Natural killer cell (primary cell): ENCODE data around the gene KIF19. TPM values are rescaled to one million over a fixed set of nuclear protein-coding genes. Genes with fewer than 3 reads are reported as not detected.

ENCODE experiments used
- ATAC-seq, 3 donors: fragments of 150-1000 bp in 2 of 3; fragments of 200-7000 bp in 1 of 3; cut with Tn5 transposase; 1 replicate in 1 of 3; 2 replicates in 2 of 3; pipeline ENCODE4 v1.10.0; 2021; ENCODE audit warnings: mild to moderate bottlenecking in 2 of 3, moderate library complexity in 2 of 3
- DNase-seq, 2 donors: peaks; one replicate each; pipeline versions ENCODE4 v3.0.0 to v3.0.0-alpha.2; 2013 to 2021; ENCODE audit warnings: mixed read lengths in 1 of 2
- H3K27ac ChIP-seq: one replicate; pipeline ENCODE4 v1.5.1; 2013; ENCODE audit warnings: mild to moderate bottlenecking, low read length
- H3K27me3 ChIP-seq: one replicate; pipeline ENCODE4 v1.6.1; 2013; ENCODE audit warnings: low read length; ENCODE audit not compliant: control insufficient read depth, insufficient read depth
- H3K36me3 ChIP-seq: one replicate; pipeline ENCODE4 v1.6.1; 2013; ENCODE audit warnings: low read length; ENCODE audit not compliant: control insufficient read depth, insufficient read depth
- H3K4me1 ChIP-seq: one replicate; pipeline ENCODE4 v1.6.1; 2013; ENCODE audit warnings: low read length; ENCODE audit not compliant: control insufficient read depth, insufficient read depth
- H3K4me3 ChIP-seq: one replicate; pipeline ENCODE4 v1.5.1; 2013; ENCODE audit warnings: low read length
- H3K9me3 ChIP-seq: one replicate; pipeline ENCODE4 v1.6.1; 2013; ENCODE audit warnings: low read length; ENCODE audit not compliant: control insufficient read depth, insufficient read depth
- H3K27ac Mint-ChIP-seq, 2 donors: one replicate each; pipeline ENCODE4 v1.8.0; 2022; ENCODE audit warnings: mild to moderate bottlenecking in 2 of 2, mixed read lengths in 2 of 2, moderate library complexity in 1 of 2
- H3K27me3 Mint-ChIP-seq, 2 donors: one replicate each; pipeline ENCODE4 v1.8.0; 2022; ENCODE audit warnings: low read depth in 2 of 2, mixed read lengths in 2 of 2
- H3K36me3 Mint-ChIP-seq: one replicate; pipeline ENCODE4 v1.8.0; 2022; ENCODE audit warnings: mixed read lengths
- H3K4me1 Mint-ChIP-seq, 2 donors: one replicate each; pipeline ENCODE4 v1.8.0; 2022; ENCODE audit warnings: mixed read lengths in 2 of 2
- H3K4me3 Mint-ChIP-seq: one replicate; pipeline ENCODE4 v1.8.0; 2022; ENCODE audit warnings: mild to moderate bottlenecking, moderate library complexity, mixed read lengths
- H3K9me3 Mint-ChIP-seq, 2 donors: one replicate each; pipeline ENCODE4 v1.8.0; 2022; ENCODE audit warnings: mixed read lengths in 2 of 2
- WGBS: methylation state at CpG from one replicate; pipeline ENCODE4 v1.1.7; 2013; ENCODE audit warnings: missing lambda C conversion rate; ENCODE audit not compliant: insufficient coverage; 5-methylcytosine and 5-hydroxymethylcytosine counted together
- intact Hi-C: fragments of 100-400 bp; cut with micrococcal nuclease; formaldehyde crosslinking; loops from one replicate; pipeline ENCODE4 v1.14.2; 2022
- total RNA-seq, 4 donors: library from RNA; stranded (reverse); fragments of 120-200 nt in 1 of 4; gene quantifications; one replicate each; pipeline versions ENCODE4 v1.2.3 to v1.2.4, GENCODE V29; 2013 to 2022
- TF ChIP-seq, protein P1 (sequence below): fragments of 200-600 bp; IDR thresholded peaks from one replicate; pipeline ENCODE4 v1.8.0; 2022; ENCODE audit warnings: antibody characterized with exemption

Gene KIF19
- total RNA-seq, 3 donors from 2014 or later (not counting 1 experiment from before 2014, with no cell fraction given): 1.7 to 7.1 (median 6.1) TPM

DNA sequence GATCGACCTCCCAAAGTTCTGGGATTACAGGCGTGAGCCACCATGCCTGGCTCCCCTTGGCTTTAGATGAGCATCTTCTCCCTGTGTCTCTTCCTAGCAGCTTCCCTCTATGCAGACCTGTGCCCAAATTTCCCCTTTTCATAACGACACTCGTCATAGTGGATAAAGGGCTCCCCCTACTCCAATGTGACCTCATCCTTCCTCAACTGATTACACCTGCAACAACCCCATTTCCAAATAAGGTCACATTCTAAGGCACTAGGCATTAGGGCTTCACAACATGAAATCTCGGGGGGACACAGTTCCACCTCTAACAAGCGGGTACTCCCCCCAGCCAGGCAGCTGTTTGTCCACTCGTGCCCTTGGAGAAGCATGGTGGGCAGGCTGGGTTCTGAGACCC lies 10.3 kb downstream of the KIF19 start:
- H3K9me3 Mint-ChIP-seq: no peaks in the 10 kb centered on the region
- no peaks in the 10 kb centered on the region for H3K36me3 ChIP-seq

DNA sequence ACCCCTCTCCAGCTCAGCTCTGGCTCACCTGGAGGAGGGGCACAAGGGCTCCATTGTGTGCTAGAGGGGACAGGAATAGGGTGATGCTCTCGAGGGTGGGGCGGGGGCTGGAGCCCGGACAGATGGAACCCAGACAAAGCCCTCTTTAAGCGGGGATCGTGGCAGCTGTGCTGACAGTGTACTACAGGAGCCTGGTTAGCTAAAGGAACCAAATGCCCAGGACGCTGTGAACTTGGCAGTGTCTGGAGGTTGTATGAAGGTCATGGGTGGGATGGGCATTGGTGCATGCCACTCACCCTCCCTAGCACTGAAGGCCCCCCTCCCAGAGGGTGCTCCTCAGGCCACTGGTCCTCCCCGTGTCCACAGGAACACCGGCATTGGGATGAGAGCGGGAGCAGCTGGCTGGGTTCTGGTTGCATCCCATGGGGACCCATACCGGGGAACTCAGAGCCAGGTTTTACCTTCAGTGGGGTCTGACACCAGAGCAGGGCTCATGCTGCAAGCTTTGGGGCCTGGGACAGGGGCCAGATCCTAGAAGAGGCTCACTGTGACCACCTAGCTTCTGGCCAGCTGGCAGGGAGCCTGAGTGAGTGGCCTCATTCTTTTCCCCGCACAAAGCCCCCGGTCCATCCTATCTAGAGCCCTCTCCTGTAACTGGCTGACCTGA lies 11.9 kb downstream of the KIF19 start:
- DNase-seq (no peak), ATAC-seq (no peak)
- no peak overlapping the region for H3K27ac Mint-ChIP-seq
- Histone ChIP-seq H3K36me3 (no peaks in the 10 kb centered on the region), H3K9me3 (no peaks in the 10 kb centered on the region), H3K4me3 (no peak overlapping the region), H3K27ac (no peak overlapping the region), H3K4me1 (no peaks in the 10 kb centered on the region), H3K27me3 (no peaks in the 10 kb centered on the region)
- no peak overlapping the region for H3K4me3 Mint-ChIP-seq
- peaks cover 0 to 4% of the 10 kb centered on the region in 2 donors for H3K27me3 Mint-ChIP-seq
- H3K36me3 Mint-ChIP-seq: no peaks in the 10 kb centered on the region
- intact Hi-C loops: no loop called here
- no peaks in the 10 kb centered on the region for H3K9me3 Mint-ChIP-seq
- H3K4me1 Mint-ChIP-seq: no peaks in the 10 kb centered on the region
- WGBS: 93% methylated on average over 12 of the region's 12 CpGs
- TF ChIP-seq, protein P1, sequence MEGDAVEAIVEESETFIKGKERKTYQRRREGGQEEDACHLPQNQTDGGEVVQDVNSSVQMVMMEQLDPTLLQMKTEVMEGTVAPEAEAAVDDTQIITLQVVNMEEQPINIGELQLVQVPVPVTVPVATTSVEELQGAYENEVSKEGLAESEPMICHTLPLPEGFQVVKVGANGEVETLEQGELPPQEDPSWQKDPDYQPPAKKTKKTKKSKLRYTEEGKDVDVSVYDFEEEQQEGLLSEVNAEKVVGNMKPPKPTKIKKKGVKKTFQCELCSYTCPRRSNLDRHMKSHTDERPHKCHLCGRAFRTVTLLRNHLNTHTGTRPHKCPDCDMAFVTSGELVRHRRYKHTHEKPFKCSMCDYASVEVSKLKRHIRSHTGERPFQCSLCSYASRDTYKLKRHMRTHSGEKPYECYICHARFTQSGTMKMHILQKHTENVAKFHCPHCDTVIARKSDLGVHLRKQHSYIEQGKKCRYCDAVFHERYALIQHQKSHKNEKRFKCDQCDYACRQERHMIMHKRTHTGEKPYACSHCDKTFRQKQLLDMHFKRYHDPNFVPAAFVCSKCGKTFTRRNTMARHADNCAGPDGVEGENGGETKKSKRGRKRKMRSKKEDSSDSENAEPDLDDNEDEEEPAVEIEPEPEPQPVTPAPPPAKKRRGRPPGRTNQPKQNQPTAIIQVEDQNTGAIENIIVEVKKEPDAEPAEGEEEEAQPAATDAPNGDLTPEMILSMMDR: no peak

More for the DNA sequence above, 10.3 kb downstream of the KIF19 start:
- Mint-ChIP-seq H3K27ac (no peak overlapping the region), H3K27me3 (peaks cover 0 to 4% of the 10 kb centered on the region in 2 donors), H3K4me3 (no peak overlapping the region), H3K36me3 (no peaks in the 10 kb centered on the region), H3K4me1 (no peaks in the 10 kb centered on the region)
- Histone ChIP-seq H3K27ac (no peak overlapping the region), H3K4me3 (no peak overlapping the region), H3K4me1 (no peaks in the 10 kb centered on the region), H3K27me3 (no peaks in the 10 kb centered on the region), H3K9me3 (no peaks in the 10 kb centered on the region)
- TF ChIP-seq, protein P1: no peak
- WGBS: 69% methylated on average over 7 of the region's 7 CpGs
- intact Hi-C loops: no loop called here
- DNase-seq: no peak
- ATAC-seq: no peak

- peaks cover 0 to 4% of the 10 kb centered on the region in 2 donors for H3K27me3 Mint-ChIP-seq
- TF ChIP-seq, protein P1: no peak
- 83% methylated on average over 19 of the region's 19 CpGs for WGBS
- no peak overlapping the region for H3K4me3 ChIP-seq
- H3K4me1 Mint-ChIP-seq: no peaks in the 10 kb centered on the region
- no peak overlapping the region for H3K27ac Mint-ChIP-seq
- intact Hi-C loops: no loop called here
- H3K36me3 Mint-ChIP-seq: no peaks in the 10 kb centered on the region
- H3K36me3 ChIP-seq: no peaks in the 10 kb centered on the region
- H3K9me3 ChIP-seq: no peaks in the 10 kb centered on the region
- H3K27me3 ChIP-seq: no peaks in the 10 kb centered on the region
- H3K27ac ChIP-seq: no peak overlapping the region
- DNase-seq (no peak), ATAC-seq (no peak)
- no peaks in the 10 kb centered on the region for H3K4me1 ChIP-seq
- H3K9me3 Mint-ChIP-seq: no peaks in the 10 kb centered on the region
- H3K4me3 Mint-ChIP-seq: no peak overlapping the region
These were observed 13.6 kb downstream of the KIF19 start for GRCh38 chr17:74339537-74340195.
